ENCODE data around the gene ERN1. TPM values are rescaled to one million over a fixed set of nuclear protein-coding genes. Genes with fewer than 3 reads are reported as not detected.
A peak's percentile ranks its signal among the peaks of the same experiment; 100 is the strongest.

The ERN1 gene
- total and polyA plus RNA-seq, 2 of the 13 experiments (the other 11 are each of a cell fraction or from before 2014, with no cell fraction given), result 6.0 to 12.7 TPM

- H2AFZ ChIP-seq (ENCODE audit: low read length), result peak overlapping the region; percentile 37
- intact Hi-C loops (cut with micrococcal nuclease; ENCODE audit: unreplicated experiment) (loop anchor here (5.0 to 10.0 kb wide), 2 partner anchors 148 to 220 kb away; partner anchors contain the start of genes CSHL1 and GH1), in situ Hi-C loops (cut with HindIII; ENCODE audit: extremely low pct_ligation_motif_present, low pct_unique_long_range_greater_than_20kb) (loop anchor here (5.0 to 10.0 kb wide), 3 partner anchors 72 to 210 kb away; no protein-coding TSS in a partner anchor)
- DNase-seq (ENCODE audit: low spot score), result peak; percentile 68
- no peaks in the 10 kb centered on the region for H4K20me1 ChIP-seq (ENCODE audit: insufficient read depth, low read length)
- peak overlapping the region; percentile 56 for H3K27ac ChIP-seq (ENCODE audit: extremely low read length, insufficient read depth, low read length)
- no peaks in the 10 kb centered on the region for H3K36me3 ChIP-seq (replicated peaks in 1 of 2; ENCODE audit: control insufficient read depth in 1 of 2, insufficient read depth in 2 of 2, low read length in 2 of 2)
- H3K4me3 ChIP-seq (replicated peaks in 1 of 3; ENCODE audit: insufficient read depth in 1 of 3, low read depth in 2 of 3, low read length in 3 of 3), result peak overlapping the region in 2 of 3 experiments; percentile 29 to 39; a peak in 4 of 6 replicates
- H3K9me3 ChIP-seq (ENCODE audit: low read length), result no peaks in the 10 kb centered on the region
- peak; percentile 32 for FAIRE-seq
- 14% methylated on average over 6 of the region's 6 CpGs for WGBS (ENCODE audit: low lambda C conversion rate)
- no TSS peak for BruUV-seq (replicated peaks)
- peak overlapping the region; percentile 76 for H3K4me2 ChIP-seq (ENCODE audit: low read depth, low read length)
- H3K79me2 ChIP-seq (ENCODE audit: insufficient read depth, low read length), result peaks cover under 1% of the 10 kb centered on the region
- no peak for ATAC-seq
- peak overlapping the region; percentile 12; the same call in 1 of the 2 replicates for H3K9ac ChIP-seq (ENCODE audit: insufficient read depth, low read depth, low read length)
- H3K4me1 ChIP-seq (ENCODE audit: insufficient read depth, low read length), result peaks cover 55% of the 10 kb centered on the region
- POLR2A ChIA-PET, result interaction anchor here (0.6 to 10.7 kb wide), 15 partner anchors 12 to 127 kb away, joined by 3 to 138 read pairs (median 8); no protein-coding TSS in a partner anchor
- CTCF ChIA-PET (ENCODE audit: low intra/inter-chr PET ratio, low total read pairs), result interaction anchor here (1.2 to 5.1 kb wide), 6 partner anchors 71 to 215 kb away, joined by 3 to 67 read pairs (median 8); no protein-coding TSS in a partner anchor
- no peaks in the 10 kb centered on the region for H3K27me3 ChIP-seq (ENCODE audit: control insufficient read depth in 1 of 2, insufficient read depth in 2 of 2, low read length in 2 of 2)
- TF ChIP-seq ETV5 (CRISPR knock-in tag; IDR thresholded peaks at IDR 0.05; ENCODE audit: borderline replicate concordance), result peak; percentile 65; the same call in 1 of the 2 replicates
- TF ChIP-seq PPARG (CRISPR knock-in tag; conservative IDR thresholded peaks at IDR 0.05), result peak; percentile 80
- no peak for TF ChIP-seq ZNF12 (CRISPR knock-in tag; IDR thresholded peaks at IDR 0.05)
- no peak for TF ChIP-seq WIZ (CRISPR knock-in tag; IDR thresholded peaks at IDR 0.05)
- TF ChIP-seq KLF16 (CRISPR knock-in tag; IDR thresholded peaks at IDR 0.05), result no peak
- TF ChIP-seq ZNF274 (CRISPR knock-in tag; IDR thresholded peaks at IDR 0.05), result no peak
- TF ChIP-seq ARID3A (IDR thresholded peaks at IDR 0.05; ENCODE audit: low read depth, low read length), result no peak
- TF ChIP-seq, protein P1, sequence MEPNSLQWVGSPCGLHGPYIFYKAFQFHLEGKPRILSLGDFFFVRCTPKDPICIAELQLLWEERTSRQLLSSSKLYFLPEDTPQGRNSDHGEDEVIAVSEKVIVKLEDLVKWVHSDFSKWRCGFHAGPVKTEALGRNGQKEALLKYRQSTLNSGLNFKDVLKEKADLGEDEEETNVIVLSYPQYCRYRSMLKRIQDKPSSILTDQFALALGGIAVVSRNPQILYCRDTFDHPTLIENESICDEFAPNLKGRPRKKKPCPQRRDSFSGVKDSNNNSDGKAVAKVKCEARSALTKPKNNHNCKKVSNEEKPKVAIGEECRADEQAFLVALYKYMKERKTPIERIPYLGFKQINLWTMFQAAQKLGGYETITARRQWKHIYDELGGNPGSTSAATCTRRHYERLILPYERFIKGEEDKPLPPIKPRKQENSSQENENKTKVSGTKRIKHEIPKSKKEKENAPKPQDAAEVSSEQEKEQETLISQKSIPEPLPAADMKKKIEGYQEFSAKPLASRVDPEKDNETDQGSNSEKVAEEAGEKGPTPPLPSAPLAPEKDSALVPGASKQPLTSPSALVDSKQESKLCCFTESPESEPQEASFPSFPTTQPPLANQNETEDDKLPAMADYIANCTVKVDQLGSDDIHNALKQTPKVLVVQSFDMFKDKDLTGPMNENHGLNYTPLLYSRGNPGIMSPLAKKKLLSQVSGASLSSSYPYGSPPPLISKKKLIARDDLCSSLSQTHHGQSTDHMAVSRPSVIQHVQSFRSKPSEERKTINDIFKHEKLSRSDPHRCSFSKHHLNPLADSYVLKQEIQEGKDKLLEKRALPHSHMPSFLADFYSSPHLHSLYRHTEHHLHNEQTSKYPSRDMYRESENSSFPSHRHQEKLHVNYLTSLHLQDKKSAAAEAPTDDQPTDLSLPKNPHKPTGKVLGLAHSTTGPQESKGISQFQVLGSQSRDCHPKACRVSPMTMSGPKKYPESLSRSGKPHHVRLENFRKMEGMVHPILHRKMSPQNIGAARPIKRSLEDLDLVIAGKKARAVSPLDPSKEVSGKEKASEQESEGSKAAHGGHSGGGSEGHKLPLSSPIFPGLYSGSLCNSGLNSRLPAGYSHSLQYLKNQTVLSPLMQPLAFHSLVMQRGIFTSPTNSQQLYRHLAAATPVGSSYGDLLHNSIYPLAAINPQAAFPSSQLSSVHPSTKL (CRISPR knock-in tag; IDR thresholded peaks at IDR 0.05), result peak; percentile 77
- TF ChIP-seq ISL2 (CRISPR knock-in tag; IDR thresholded peaks at IDR 0.05), result no peak; the same call in 1 of the 2 replicates
- 0 out of 2 replicates have a peak, but pooled peaks have one; percentile 54 for TF ChIP-seq ZNF549 (CRISPR knock-in tag; IDR thresholded peaks at IDR 0.05)
- TF ChIP-seq, protein P2, sequence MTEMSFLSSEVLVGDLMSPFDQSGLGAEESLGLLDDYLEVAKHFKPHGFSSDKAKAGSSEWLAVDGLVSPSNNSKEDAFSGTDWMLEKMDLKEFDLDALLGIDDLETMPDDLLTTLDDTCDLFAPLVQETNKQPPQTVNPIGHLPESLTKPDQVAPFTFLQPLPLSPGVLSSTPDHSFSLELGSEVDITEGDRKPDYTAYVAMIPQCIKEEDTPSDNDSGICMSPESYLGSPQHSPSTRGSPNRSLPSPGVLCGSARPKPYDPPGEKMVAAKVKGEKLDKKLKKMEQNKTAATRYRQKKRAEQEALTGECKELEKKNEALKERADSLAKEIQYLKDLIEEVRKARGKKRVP (CRISPR knock-in tag; IDR thresholded peaks at IDR 0.05), result no peak
- peak; percentile 29; the same call in 1 of the 2 replicates for TF ChIP-seq ZNF574 (CRISPR knock-in tag; IDR thresholded peaks at IDR 0.05)
- TF ChIP-seq ZNF251 (CRISPR knock-in tag; IDR thresholded peaks at IDR 0.05), result no peak
- TF ChIP-seq KDM1A (CRISPR knock-in tag; IDR thresholded peaks at IDR 0.05), result no peak
Observed at GRCh38 chr17:64134216-64134970, 4.4 kb upstream of the ERN1 start.

Measured in HepG2 (cell line).